HepG2 (cell line): ENCODE measurements around the gene ZCCHC8. TPM values are rescaled to one million over a fixed set of nuclear protein-coding genes. Genes with fewer than 3 reads are reported as not detected.
A peak's percentile ranks its signal among the peaks of the same experiment; 100 is the strongest.

ENCODE experiments used
- ATAC-seq: fragments of 200-7000 bp; cut with Tn5 transposase; 3 replicates; pipeline ENCODE4 v1.9.1; 2020; ENCODE audit warnings: mild to moderate bottlenecking, moderate library complexity
- BruUV-seq: library from RNA; stranded (reverse); fragments of 400-500 nt; replicated peaks from 2 replicates; lab custom pipeline; 2021; lab: Mats Ljungman, UMichigan
- CTCF ChIA-PET: fragments of 300-600 bp; formaldehyde crosslinking; extraction: SDS; loops from one replicate; lab custom pipeline; 2021; ENCODE audit warnings: low total read pairs, inconsistent platforms, low intra/inter-chr PET ratio; lab: Yijun Ruan, JAX
- POLR2A ChIA-PET: fragments of 350-600 bp; sonication (Branson Sonifier 250); formaldehyde crosslinking; loops from one replicate; lab custom pipeline; 2020; ENCODE audit warnings: antibody characterized with exemption, inconsistent platforms; lab: Yijun Ruan, JAX
- DNase-seq: peaks from one replicate; pipeline ENCODE4 v3.0.0-alpha.2; 2015; ENCODE audit warnings: low spot score
- FAIRE-seq: peaks from 3 replicates; lab custom pipeline; 2011; peaks lifted over from hg19 to GRCh38; lab: Jason Lieb, UNC
- H2AFZ ChIP-seq: one replicate; pipeline ENCODE4 v1.6.1; 2011; ENCODE audit warnings: low read length, inconsistent platforms
- H3K27ac ChIP-seq: fragments of 300-600 bp; 3 replicates; pipeline ENCODE4 v1.8.0; 2011; ENCODE audit warnings: mixed run types, mild to moderate bottlenecking, mixed read lengths, low read length, inconsistent platforms; ENCODE audit not compliant: insufficient read depth; ENCODE audit errors: extremely low read length
- H3K27me3 ChIP-seq, 2 experiments: fragments of 200-600 bp in 1 of 2; 2 replicates in 1 of 2; 3 replicates in 1 of 2; pipeline versions ENCODE4 v1.6.0 to v1.8.0; 2011; ENCODE audit warnings: low read length in 2 of 2, mild to moderate bottlenecking in 2 of 2, moderate library complexity in 2 of 2, inconsistent platforms in 1 of 2; ENCODE audit not compliant: insufficient read depth in 2 of 2, control insufficient read depth in 1 of 2
- H3K36me3 ChIP-seq, 2 experiments: fragments of 200-600 bp in 1 of 2; replicated peaks in 1 of 2; 2 replicates in 1 of 2; 3 replicates in 1 of 2; pipeline versions ENCODE4 v1.5.1 to v1.8.0; 2011; ENCODE audit warnings: low read length in 2 of 2, inconsistent platforms in 1 of 2; ENCODE audit not compliant: insufficient read depth in 2 of 2, control insufficient read depth in 1 of 2
- H3K4me1 ChIP-seq: 2 replicates; pipeline ENCODE4 v1.5.1; 2012; ENCODE audit warnings: low read length, inconsistent platforms; ENCODE audit not compliant: insufficient read depth
- H3K4me2 ChIP-seq: 2 replicates; pipeline ENCODE4 v1.6.0; 2011; ENCODE audit warnings: low read depth, low read length, inconsistent platforms
- H3K4me3 ChIP-seq, 3 experiments: fragments of 200-600 bp in 1 of 3; sonication (generic), shearing (Covaris generic) in 1 of 3; replicated peaks in 1 of 3; 2 replicates each; pipeline ENCODE4 v1.5.1; 2011 to 2016; ENCODE audit warnings: low read length in 3 of 3, inconsistent platforms in 2 of 3, low read depth in 2 of 3, mild to moderate bottlenecking in 2 of 3, control low read depth in 1 of 3, mixed read lengths in 1 of 3; ENCODE audit not compliant: insufficient read depth in 1 of 3
- H3K79me2 ChIP-seq: one replicate; pipeline ENCODE4 v1.6.1; 2011; ENCODE audit warnings: low read length, inconsistent platforms; ENCODE audit not compliant: insufficient read depth
- H3K9ac ChIP-seq: 2 replicates; pipeline ENCODE4 v1.6.0; 2011; ENCODE audit warnings: mild to moderate bottlenecking, low read depth, low read length, inconsistent platforms; ENCODE audit not compliant: insufficient read depth
- H3K9me3 ChIP-seq: 2 replicates; pipeline ENCODE4 v1.5.1; 2012; ENCODE audit warnings: mild to moderate bottlenecking, low read length
- H4K20me1 ChIP-seq: 2 replicates; pipeline ENCODE4 v1.6.0; 2011; ENCODE audit warnings: inconsistent platforms, mild to moderate bottlenecking, low read length, moderate library complexity; ENCODE audit not compliant: insufficient read depth
- ADNP ChIP-seq: sonication (generic); formaldehyde crosslinking; IDR thresholded peaks from 2 replicates; pipeline ENCODE4 v1.4.0; 2020; ENCODE audit warnings: missing genetic modification reagents
- ARNTL ChIP-seq: sonication (generic); formaldehyde crosslinking; IDR thresholded peaks from 2 replicates; pipeline ENCODE4 v1.4.0; 2020; ENCODE audit warnings: mild to moderate bottlenecking, missing genetic modification reagents
- CTCF ChIP-seq: sonication (generic); formaldehyde crosslinking; IDR thresholded peaks from 2 replicates; pipeline ENCODE4 v1.5.0; 2020; ENCODE audit warnings: mild to moderate bottlenecking, missing genetic modification reagents, moderate library complexity
- FIP1L1 ChIP-seq: fragments of 200-400 bp; formaldehyde crosslinking; IDR thresholded peaks from 2 replicates; pipeline ENCODE4 v1.6.1; 2018; ENCODE audit warnings: low read depth, mild to moderate bottlenecking, low read length, moderate library complexity, borderline replicate concordance; ENCODE audit not compliant: insufficient read depth
- POLR2AphosphoS2 ChIP-seq: IDR thresholded peaks from 2 replicates; pipeline ENCODE4 v1.6.1; 2011; ENCODE audit warnings: low read depth, low read length, improper control_type of control experiment
- SIN3B ChIP-seq: fragments of 150-350 bp; IDR thresholded peaks from 2 replicates; pipeline ENCODE4 v1.6.1; 2014; ENCODE audit warnings: low read length
- SNAPC2 ChIP-seq: sonication (generic); formaldehyde crosslinking; IDR thresholded peaks from 2 replicates; pipeline ENCODE4 v1.8.1; 2022; ENCODE audit warnings: mild to moderate bottlenecking, missing genetic modification reagents
- SOX5 ChIP-seq: IDR thresholded peaks from 2 replicates; pipeline ENCODE4 v1.6.1; 2016; ENCODE audit warnings: borderline replicate concordance
- ZBTB26 ChIP-seq: IDR thresholded peaks from 2 replicates; pipeline ENCODE4 v1.6.1; 2016; ENCODE audit warnings: missing compliant biosample characterization, missing genetic modification reagents, borderline replicate concordance
- ZMAT3 ChIP-seq: sonication (generic); formaldehyde crosslinking; conservative IDR thresholded peaks from 2 replicates; pipeline ENCODE4 v1.7.0; 2021; ENCODE audit warnings: missing genetic modification reagents
- ZNF10 ChIP-seq: sonication (generic); formaldehyde crosslinking; IDR thresholded peaks from 2 replicates; pipeline ENCODE4 v1.4.0; 2020; ENCODE audit warnings: mild to moderate bottlenecking, low read depth, missing genetic modification reagents, borderline replicate concordance
- ZNF143 ChIP-seq: sonication (generic); formaldehyde crosslinking; IDR thresholded peaks from 2 replicates; pipeline ENCODE4 v1.4.0; 2020; ENCODE audit warnings: missing genetic modification reagents
- ZNF362 ChIP-seq: sonication (generic); formaldehyde crosslinking; IDR thresholded peaks from 2 replicates; pipeline ENCODE4 v1.4.0; 2020; ENCODE audit warnings: missing genetic modification reagents, mild to moderate bottlenecking, borderline replicate concordance
- ZNF512 ChIP-seq: sonication (generic); formaldehyde crosslinking; IDR thresholded peaks from 2 replicates; pipeline ENCODE4 v1.4.0; 2020; ENCODE audit warnings: mild to moderate bottlenecking, missing genetic modification reagents
- ZNF616 ChIP-seq: sonication (generic); formaldehyde crosslinking; IDR thresholded peaks from 2 replicates; pipeline ENCODE4 v1.5.0; 2020; ENCODE audit warnings: low read depth, mild to moderate bottlenecking, missing genetic modification reagents
- ZNF644 ChIP-seq: IDR thresholded peaks from 2 replicates; pipeline ENCODE4 v1.6.1; 2016; ENCODE audit warnings: low read depth
- ZNF720 ChIP-seq: sonication (generic); formaldehyde crosslinking; IDR thresholded peaks from 2 replicates; pipeline ENCODE4 v1.4.0; 2020; ENCODE audit warnings: missing genetic modification reagents
- whole genome bisulfite sequencing: methylation state at CpG from one replicate; pipeline ENCODE4 v1.1.6; 2017; ENCODE audit warnings: low lambda C conversion rate; 5-methylcytosine and 5-hydroxymethylcytosine counted together
- in situ Hi-C: cut with HindIII; loops from 2 replicates; pipeline ENCODE4 v1.10.0; 2017; ENCODE audit warnings: low pct_unique_long_range_greater_than_20kb; ENCODE audit not compliant: extremely low pct_ligation_motif_present
- intact Hi-C: fragments of 100-400 bp; cut with micrococcal nuclease; formaldehyde crosslinking; loops from one replicate; pipeline ENCODE4 v1.10.0; 2022; ENCODE audit not compliant: unreplicated experiment
- polyA plus RNA-seq, 8 experiments: library from polyadenylated mRNA; depleted of rRNA in 3 of 8; stranded (reverse) in 7 of 8; unstranded in 1 of 8; fragments of >200 nt; fragmentation: Illumina TruSeq in 4 of 8; extraction: Trizol in 4 of 8; gene quantifications; 2 replicates each; pipeline versions ENCODE4 v1.2.1 to v1.2.3, GENCODE V29; 2011 to 2016; ENCODE audit warnings: low read depth in 4 of 8, missing spikeins in 1 of 8, mixed read lengths in 1 of 8; ENCODE audit not compliant: insufficient read depth in 1 of 8
- total RNA-seq, 5 experiments: library from RNA; depleted of rRNA; stranded (reverse); fragments of >200 nt; fragmentation: Illumina TruSeq; extraction: Trizol; gene quantifications; 2 replicates each; pipeline ENCODE4 v1.2.3, GENCODE V29; 2016; ENCODE audit warnings: low read depth in 1 of 5

ZCCHC8 gene
- total and polyA plus RNA-seq, 2 of the 13 experiments (the other 11 are each of a cell fraction or from before 2014, with no cell fraction given), result 18.6 to 20.9 TPM

GRCh38 chr12:122421821-122422729 is 78.7 kb downstream of the ZCCHC8 start, which contains the start of gene CLIP1:
Gene CLIP1, minus strand, starts transcription at chr12:122422669. Its CDS starts 42,217 bp downstream, at chr12:122380452.
- Histone ChIP-seq H3K9ac (peak within 1 kb of the TSS; percentile 91), H3K79me2 (peaks cover 40% of the 10 kb centered on the region), H3K27ac (peak within 1 kb of the TSS; percentile 76), H3K27me3 (no peaks in the 10 kb centered on the region; a peak in 1 of 5 replicates), H3K4me1 (peaks cover 59% of the 10 kb centered on the region), H3K4me2 (peak within 1 kb of the TSS; percentile 100), H3K4me3 (peak within 1 kb of the TSS; percentile 80 to 82 (median 81)), H3K9me3 (no peaks in the 10 kb centered on the region), H4K20me1 (no peaks in the 10 kb centered on the region), H3K36me3 (no peaks in the 10 kb centered on the region), H2AFZ (peak within 1 kb of the TSS; percentile 11)
- in situ Hi-C loops, result no loop called here
- 1% methylated on average over 9 of the region's 118 CpGs for WGBS
- ChIA-PET CTCF (interaction anchor here (0.7 to 2.1 kb wide), 2 partner anchors 23 to 49 kb away, joined by 4 to 7 read pairs; no protein-coding TSS in a partner anchor), POLR2A (interaction anchor here (1.0 to 8.6 kb wide), 6 partner anchors 15 to 79 kb away, joined by 3 to 127 read pairs (median 8); partner anchors contain the start of gene ZCCHC8)
- BruUV-seq, result TSS peak; percentile 86
- intact Hi-C loops, result loop anchor here (1.0 kb wide), 2 partner anchors 16 to 22 kb away; no protein-coding TSS in a partner anchor
- peak; percentile 67 for ATAC-seq
- FAIRE-seq, result no peak
- peak; percentile 27 for DNase-seq
- no peak; the same call in 1 of the 2 replicates for TF ChIP-seq ARNTL (CRISPR knock-in tag)
- TF ChIP-seq ZNF143, result no peak
- no peak for TF ChIP-seq ZNF616 (CRISPR knock-in tag)
- no peak for TF ChIP-seq ZNF10 (CRISPR knock-in tag)
- TF ChIP-seq ZMAT3 (CRISPR knock-in tag), result no peak
- TF ChIP-seq ZNF512 (CRISPR knock-in tag), result no peak
- no peak for TF ChIP-seq ZNF644 (CRISPR knock-in tag)
- TF ChIP-seq POLR2AphosphoS2, result no peak
- TF ChIP-seq ZNF720, result no peak
- no peak for TF ChIP-seq SNAPC2 (CRISPR knock-in tag)
- no peak for TF ChIP-seq SIN3B
- 0 out of 2 replicates have a peak, but pooled peaks have one; percentile 10 for TF ChIP-seq SOX5 (CRISPR knock-in tag)
- TF ChIP-seq ZNF362 (CRISPR knock-in tag), result no peak
- peak; percentile 49 for TF ChIP-seq CTCF (CRISPR knock-in tag)
- TF ChIP-seq FIP1L1, result no peak
- no peak for TF ChIP-seq ZBTB26 (CRISPR knock-in tag)
- TF ChIP-seq ADNP, result no peak
